Measurements from ENCODE around the gene BRD3OS.

DNA sequence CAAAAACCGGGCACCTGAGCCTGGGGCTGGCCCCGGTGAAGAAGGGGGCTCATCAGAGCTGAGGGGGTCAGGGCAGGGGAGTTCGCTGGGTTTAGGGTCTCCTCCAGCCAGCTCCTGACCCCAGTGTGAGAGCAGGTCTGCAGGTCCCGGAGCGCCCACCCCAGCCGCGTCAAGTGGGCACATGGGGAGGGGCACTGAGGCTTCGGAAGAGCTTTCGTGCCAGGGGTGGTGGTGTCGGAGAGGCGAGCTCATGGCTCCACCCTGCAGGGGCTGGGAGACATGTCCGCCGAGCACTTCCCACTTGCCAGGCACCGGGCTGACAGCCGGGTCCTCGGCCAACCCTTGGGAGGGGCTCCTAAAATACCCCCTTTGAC, 46.4 kb upstream of the BRD3OS start:
- TF ChIP-seq, protein P1, sequence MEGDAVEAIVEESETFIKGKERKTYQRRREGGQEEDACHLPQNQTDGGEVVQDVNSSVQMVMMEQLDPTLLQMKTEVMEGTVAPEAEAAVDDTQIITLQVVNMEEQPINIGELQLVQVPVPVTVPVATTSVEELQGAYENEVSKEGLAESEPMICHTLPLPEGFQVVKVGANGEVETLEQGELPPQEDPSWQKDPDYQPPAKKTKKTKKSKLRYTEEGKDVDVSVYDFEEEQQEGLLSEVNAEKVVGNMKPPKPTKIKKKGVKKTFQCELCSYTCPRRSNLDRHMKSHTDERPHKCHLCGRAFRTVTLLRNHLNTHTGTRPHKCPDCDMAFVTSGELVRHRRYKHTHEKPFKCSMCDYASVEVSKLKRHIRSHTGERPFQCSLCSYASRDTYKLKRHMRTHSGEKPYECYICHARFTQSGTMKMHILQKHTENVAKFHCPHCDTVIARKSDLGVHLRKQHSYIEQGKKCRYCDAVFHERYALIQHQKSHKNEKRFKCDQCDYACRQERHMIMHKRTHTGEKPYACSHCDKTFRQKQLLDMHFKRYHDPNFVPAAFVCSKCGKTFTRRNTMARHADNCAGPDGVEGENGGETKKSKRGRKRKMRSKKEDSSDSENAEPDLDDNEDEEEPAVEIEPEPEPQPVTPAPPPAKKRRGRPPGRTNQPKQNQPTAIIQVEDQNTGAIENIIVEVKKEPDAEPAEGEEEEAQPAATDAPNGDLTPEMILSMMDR (IDR thresholded peaks at IDR 0.05), result no peak
- no peak for TF ChIP-seq POLR2A (IDR thresholded peaks at IDR 0.05)

Measured in adrenal gland (tissue), 5 donors.